GM12878 (cell line): ENCODE data around the gene ST7. TPM values are rescaled to one million over a fixed set of nuclear protein-coding genes. Genes with fewer than 3 reads are reported as not detected.

Experiments used
- ATAC-seq: fragments of 200-7000 bp; cut with Tn5 transposase; 3 replicates; pipeline ENCODE4 v1.9.1; 2020; ENCODE audit warnings: mild to moderate bottlenecking, moderate library complexity
- BruUV-seq: library from RNA; stranded (reverse); fragments of 400-500 nt; replicated peaks from 2 replicates; lab custom pipeline; 2021; lab: Mats Ljungman, UMichigan
- CTCF ChIA-PET: fragments of 300-600 bp; sonication (Branson Sonifier 250); formaldehyde crosslinking; extraction: SDS; loops from one replicate; lab custom pipeline; 2021; ENCODE audit warnings: inconsistent platforms; lab: Yijun Ruan, JAX
- POLR2A ChIA-PET: fragments of 350-600 bp; formaldehyde crosslinking; extraction: SDS; loops from one replicate; lab custom pipeline; 2021; ENCODE audit warnings: inconsistent platforms; lab: Charles Lee
- RAD21 ChIA-PET: fragments of 300-600 bp; sonication (Branson Sonifier 250); formaldehyde crosslinking; loops from one replicate; lab custom pipeline; 2023; ENCODE audit warnings: antibody characterized with exemption; ENCODE audit not compliant: unreplicated experiment; lab: Charles Lee
- SMC1A ChIA-PET: fragments of 300-600 bp; sonication (Branson Sonifier 250); formaldehyde crosslinking; loops from one replicate; lab custom pipeline; 2023; ENCODE audit not compliant: unreplicated experiment, uncharacterized antibody; lab: Charles Lee
- DNase-seq: peaks from one replicate; pipeline ENCODE4 v3.0.0-alpha.2; 2011; ENCODE audit warnings: low read depth, low spot score
- FAIRE-seq: peaks from 3 replicates; lab custom pipeline; 2011; peaks lifted over from hg19 to GRCh38; lab: Jason Lieb, UNC
- H2AFZ ChIP-seq: 2 replicates; pipeline ENCODE4 v1.6.0; 2011; ENCODE audit warnings: low read depth, low read length, control low read depth; ENCODE audit not compliant: control insufficient read depth
- H3K27ac ChIP-seq: 2 replicates; pipeline ENCODE4 v1.5.1; 2011; ENCODE audit warnings: control low read depth; ENCODE audit not compliant: control insufficient read depth, insufficient read depth
- H3K27me3 ChIP-seq, 2 experiments: replicated peaks in 1 of 2; 2 replicates each; pipeline versions ENCODE4 v1.6.0 to v1.6.1; 2011; ENCODE audit warnings: low read length in 1 of 2; ENCODE audit not compliant: control insufficient read depth in 2 of 2, insufficient read depth in 2 of 2
- H3K36me3 ChIP-seq, 2 experiments: 2 replicates each; pipeline ENCODE4 v1.5.1; 2011; ENCODE audit warnings: low read length in 1 of 2; ENCODE audit not compliant: control insufficient read depth in 2 of 2, insufficient read depth in 2 of 2
- H3K4me1 ChIP-seq: 2 replicates; pipeline ENCODE4 v1.6.1; 2011; ENCODE audit warnings: mild to moderate bottlenecking, low read length, moderate library complexity, mixed read lengths; ENCODE audit not compliant: control insufficient read depth, insufficient read depth
- H3K4me2 ChIP-seq: 2 replicates; pipeline ENCODE4 v1.6.0; 2011; ENCODE audit warnings: control low read depth; ENCODE audit not compliant: control insufficient read depth, insufficient read depth
- H3K4me3 ChIP-seq: fragments of 200-600 bp; sonication (generic); 2 replicates; pipeline ENCODE4 v1.5.1; 2016
- H3K79me2 ChIP-seq: 2 replicates; pipeline ENCODE4 v1.6.0; 2011; ENCODE audit warnings: low read length; ENCODE audit not compliant: control insufficient read depth, insufficient read depth
- H3K9ac ChIP-seq: 2 replicates; pipeline ENCODE4 v1.8.0; 2011; ENCODE audit warnings: low read length, control low read depth, mixed read lengths; ENCODE audit not compliant: control insufficient read depth, insufficient read depth
- H3K9me3 ChIP-seq: replicated peaks from 3 replicates; pipeline ENCODE4 v1.5.1; 2011; ENCODE audit warnings: mild to moderate bottlenecking, low read length; ENCODE audit not compliant: control insufficient read depth, insufficient read depth
- H4K20me1 ChIP-seq: 2 replicates; pipeline ENCODE4 v1.6.0; 2011; ENCODE audit not compliant: control insufficient read depth, insufficient read depth
- BMI1 ChIP-seq: fragments of 450-650 bp; IDR thresholded peaks from 2 replicates; pipeline ENCODE4 v1.6.1; 2016; ENCODE audit warnings: mild to moderate bottlenecking, moderate library complexity, borderline replicate concordance
- CHD4 ChIP-seq: fragments of 200-600 bp; sonication (generic); IDR thresholded peaks from 2 replicates; pipeline ENCODE4 v1.6.1; 2016; ENCODE audit warnings: mild to moderate bottlenecking
- CREB1 ChIP-seq: IDR thresholded peaks from 2 replicates; pipeline ENCODE4 v1.6.1; 2012; ENCODE audit warnings: low read depth, mild to moderate bottlenecking, inconsistent platforms
- HDGF ChIP-seq: fragments of 450-650 bp; IDR thresholded peaks from 2 replicates; pipeline ENCODE4 v1.6.1; 2016; ENCODE audit warnings: antibody characterized with exemption
- MTA2 ChIP-seq: fragments of 450-650 bp; IDR thresholded peaks from 2 replicates; pipeline ENCODE4 v1.6.1; 2016; ENCODE audit warnings: low read depth, mild to moderate bottlenecking, moderate library complexity
- PAX8 ChIP-seq: fragments of 450-650 bp; IDR thresholded peaks from 2 replicates; pipeline ENCODE4 v1.6.1; 2017; ENCODE audit warnings: mild to moderate bottlenecking, moderate library complexity
- RBBP5 ChIP-seq: fragments of 200-600 bp; sonication (generic); conservative IDR thresholded peaks from 2 replicates; pipeline ENCODE4 v1.6.1; 2016
- RELA ChIP-seq: fragments of 450-650 bp; IDR thresholded peaks from 2 replicates; pipeline ENCODE4 v1.8.0; 2014; ENCODE audit warnings: borderline replicate concordance; ENCODE audit not compliant: partially characterized antibody
- SPI1 ChIP-seq: IDR thresholded peaks from 2 replicates; pipeline ENCODE4 v1.6.1; 2011; ENCODE audit warnings: low read depth, mild to moderate bottlenecking, low read length, moderate library complexity, borderline replicate concordance; ENCODE audit not compliant: insufficient read depth
- WGBS: methylation state at CpG from one replicate; pipeline ENCODE4 v1.1.6; 2016; ENCODE audit warnings: low lambda C conversion rate; ENCODE audit not compliant: insufficient replicate concordance, insufficient coverage; ENCODE audit errors: missing lambda C conversion rate; 5-methylcytosine and 5-hydroxymethylcytosine counted together
- in situ Hi-C: fragments of 300-500 bp; cut with MboI; formaldehyde crosslinking; loops from 9 replicates; pipeline ENCODE4 v1.14.3; 2018; ENCODE audit warnings: mixed read lengths
- intact Hi-C: fragments of 100-400 bp; cut with micrococcal nuclease; formaldehyde crosslinking; loops from one replicate; pipeline ENCODE4 v1.14.2; 2022; ENCODE audit not compliant: unreplicated experiment
- polyA plus RNA-seq, 11 experiments: library from polyadenylated mRNA; depleted of rRNA in 4 of 11; unstranded in 6 of 11; stranded (reverse) in 5 of 11; fragments of >200 nt; fragmentation: Nextera tagmentation in 4 of 11; fragmentation: Illumina TruSeq in 1 of 11; extraction: Ambion mirVana in 4 of 11; extraction: Trizol in 1 of 11; gene quantifications; 1 replicate in 1 of 11; 2 replicates in 10 of 11; pipeline versions ENCODE4 v1.2.1 to v1.2.3, GENCODE V29; 2011 to 2016; ENCODE audit warnings: inconsistent platforms in 2 of 11, missing spikeins in 2 of 11, low read depth in 1 of 11
- total RNA-seq, 4 experiments: library from RNA; depleted of rRNA in 3 of 4; stranded (reverse); fragments of >200 nt in 3 of 4; fragmentation: Illumina TruSeq in 1 of 4; extraction: Trizol in 1 of 4; gene quantifications; 2 replicates each; pipeline versions ENCODE4 v1.2.1 to v1.2.3, GENCODE V29; 2013 to 2021
- TF ChIP-seq, protein P1 (sequence below): fragments of 450-650 bp; IDR thresholded peaks from 2 replicates; pipeline ENCODE4 v1.6.1; 2017; ENCODE audit warnings: mild to moderate bottlenecking, moderate library complexity
- TF ChIP-seq, protein P2 (sequence below): fragments of 150-350 bp; IDR thresholded peaks from 2 replicates; pipeline ENCODE4 v1.6.1; 2016; ENCODE audit warnings: low read depth, low read length
- TF ChIP-seq, protein P3 (sequence below): IDR thresholded peaks from 2 replicates; pipeline ENCODE4 v1.6.1; 2012; ENCODE audit warnings: low read depth, low read length, improper control_type of control experiment

ST7 gene
- total and polyA plus RNA-seq, 10 of the 15 experiments (the other 5 are each of a cell fraction or from before 2014, with no cell fraction given), result 27.7 to 76.4 (median 53.6) TPM

DNA sequence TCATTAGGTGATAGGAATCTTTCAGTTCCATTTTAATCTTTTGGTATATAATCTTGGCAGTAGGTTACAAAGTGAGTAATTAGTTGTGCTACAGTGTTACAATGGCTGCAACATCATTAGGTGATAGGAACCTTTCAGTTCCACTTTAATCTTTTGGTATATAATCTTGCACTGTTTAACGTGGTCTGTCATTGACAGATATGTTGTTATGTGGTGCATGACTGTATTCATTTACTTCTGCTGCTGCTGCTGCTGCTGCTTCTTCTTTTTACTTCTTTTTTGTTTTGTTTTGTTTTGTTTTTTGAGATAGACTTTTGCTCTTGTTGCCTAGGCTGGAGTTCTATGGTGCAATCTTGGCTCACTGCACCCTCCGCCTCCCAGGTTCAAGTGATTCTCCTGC is 28.6 kb downstream of the ST7 start (continued):
- TF ChIP-seq, protein P1, sequence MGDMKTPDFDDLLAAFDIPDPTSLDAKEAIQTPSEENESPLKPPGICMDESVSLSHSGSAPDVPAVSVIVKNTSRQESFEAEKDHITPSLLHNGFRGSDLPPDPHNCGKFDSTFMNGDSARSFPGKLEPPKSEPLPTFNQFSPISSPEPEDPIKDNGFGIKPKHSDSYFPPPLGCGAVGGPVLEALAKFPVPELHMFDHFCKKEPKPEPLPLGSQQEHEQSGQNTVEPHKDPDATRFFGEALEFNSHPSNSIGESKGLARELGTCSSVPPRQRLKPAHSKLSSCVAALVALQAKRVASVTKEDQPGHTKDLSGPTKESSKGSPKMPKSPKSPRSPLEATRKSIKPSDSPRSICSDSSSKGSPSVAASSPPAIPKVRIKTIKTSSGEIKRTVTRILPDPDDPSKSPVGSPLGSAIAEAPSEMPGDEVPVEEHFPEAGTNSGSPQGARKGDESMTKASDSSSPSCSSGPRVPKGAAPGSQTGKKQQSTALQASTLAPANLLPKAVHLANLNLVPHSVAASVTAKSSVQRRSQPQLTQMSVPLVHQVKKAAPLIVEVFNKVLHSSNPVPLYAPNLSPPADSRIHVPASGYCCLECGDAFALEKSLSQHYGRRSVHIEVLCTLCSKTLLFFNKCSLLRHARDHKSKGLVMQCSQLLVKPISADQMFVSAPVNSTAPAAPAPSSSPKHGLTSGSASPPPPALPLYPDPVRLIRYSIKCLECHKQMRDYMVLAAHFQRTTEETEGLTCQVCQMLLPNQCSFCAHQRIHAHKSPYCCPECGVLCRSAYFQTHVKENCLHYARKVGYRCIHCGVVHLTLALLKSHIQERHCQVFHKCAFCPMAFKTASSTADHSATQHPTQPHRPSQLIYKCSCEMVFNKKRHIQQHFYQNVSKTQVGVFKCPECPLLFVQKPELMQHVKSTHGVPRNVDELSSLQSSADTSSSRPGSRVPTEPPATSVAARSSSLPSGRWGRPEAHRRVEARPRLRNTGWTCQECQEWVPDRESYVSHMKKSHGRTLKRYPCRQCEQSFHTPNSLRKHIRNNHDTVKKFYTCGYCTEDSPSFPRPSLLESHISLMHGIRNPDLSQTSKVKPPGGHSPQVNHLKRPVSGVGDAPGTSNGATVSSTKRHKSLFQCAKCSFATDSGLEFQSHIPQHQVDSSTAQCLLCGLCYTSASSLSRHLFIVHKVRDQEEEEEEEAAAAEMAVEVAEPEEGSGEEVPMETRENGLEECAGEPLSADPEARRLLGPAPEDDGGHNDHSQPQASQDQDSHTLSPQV, result peak; percentile 22; the same call in 1 of the 2 replicates
- TF ChIP-seq SPI1 (0 out of 2 replicates have a peak, but pooled peaks have one; percentile 12), HDGF (peak; percentile 28; the same call in 1 of the 2 replicates), RELA (no peak), MTA2 (peak; percentile 96), RBBP5 (no peak), PAX8 (0 out of 2 replicates have a peak, but pooled peaks have one; percentile 7)

DNA sequence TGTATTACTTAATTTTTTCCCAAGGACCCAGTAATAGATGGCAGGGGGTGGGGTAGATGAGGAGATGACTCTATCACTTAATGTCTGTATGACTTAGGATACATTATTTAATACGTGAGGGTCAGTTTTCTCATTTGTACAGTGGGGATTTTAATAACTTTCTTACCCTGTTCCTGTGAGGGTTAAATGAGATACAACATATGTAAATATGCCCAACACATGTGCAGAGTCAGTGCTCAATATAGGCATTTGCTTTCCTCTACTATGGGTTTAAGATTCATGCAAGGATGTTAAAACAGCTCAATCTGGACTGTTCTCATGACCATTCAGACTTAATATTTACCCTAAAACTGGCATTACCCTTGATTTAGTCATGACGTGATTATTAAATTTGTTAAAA is 31.2 kb downstream of the ST7 start:
- BruUV-seq, result no TSS peak
- no peak overlapping the region for H3K27ac ChIP-seq
- H3K27me3 ChIP-seq, result no peaks in the 10 kb centered on the region
- 50% methylated on average over 2 of the region's 2 CpGs for WGBS
- H3K4me1 ChIP-seq, result peaks cover 24% of the 10 kb centered on the region
- SMC1A ChIA-PET, result interaction anchor here (0.7 to 8.0 kb wide), 22 partner anchors 11 to 156 kb away, joined by 3 to 527 read pairs (median 6); partner anchors contain the start of gene ST7
- H3K9ac ChIP-seq, result no peak overlapping the region
- intact Hi-C loops (loop anchor here (2.0 kb wide), 3 partner anchors 30 to 142 kb away; no protein-coding TSS in a partner anchor), in situ Hi-C loops (no loop called here)
- H3K4me3 ChIP-seq, result no peak overlapping the region
- no peaks in the 10 kb centered on the region for H3K36me3 ChIP-seq
- no peak overlapping the region for H3K4me2 ChIP-seq
- peaks cover 39% of the 10 kb centered on the region for H3K79me2 ChIP-seq
- H4K20me1 ChIP-seq, result no peaks in the 10 kb centered on the region
- DNase-seq, result no peak
- no peak for ATAC-seq
- no peaks in the 10 kb centered on the region for H3K9me3 ChIP-seq
- CTCF ChIA-PET, result interaction anchor here (0.6 to 17.1 kb wide), 40 partner anchors 9 to 687 kb away, joined by 3 to 827 read pairs (median 5); partner anchors contain the start of gene ST7
- no peak overlapping the region for H2AFZ ChIP-seq
- RAD21 ChIA-PET, result interaction anchor here (0.7 to 8.0 kb wide), 17 partner anchors 11 to 400 kb away, joined by 3 to 379 read pairs (median 8); partner anchors contain the start of gene ST7
- POLR2A ChIA-PET, result interaction anchor here (1.0 to 2.7 kb wide), 6 partner anchors 13 to 55 kb away, joined by 3 to 6 read pairs (median 4); no protein-coding TSS in a partner anchor
- FAIRE-seq, result no peak
- TF ChIP-seq CHD4 (no peak), CREB1 (no peak), BMI1 (no peak)
- TF ChIP-seq, protein P2, sequence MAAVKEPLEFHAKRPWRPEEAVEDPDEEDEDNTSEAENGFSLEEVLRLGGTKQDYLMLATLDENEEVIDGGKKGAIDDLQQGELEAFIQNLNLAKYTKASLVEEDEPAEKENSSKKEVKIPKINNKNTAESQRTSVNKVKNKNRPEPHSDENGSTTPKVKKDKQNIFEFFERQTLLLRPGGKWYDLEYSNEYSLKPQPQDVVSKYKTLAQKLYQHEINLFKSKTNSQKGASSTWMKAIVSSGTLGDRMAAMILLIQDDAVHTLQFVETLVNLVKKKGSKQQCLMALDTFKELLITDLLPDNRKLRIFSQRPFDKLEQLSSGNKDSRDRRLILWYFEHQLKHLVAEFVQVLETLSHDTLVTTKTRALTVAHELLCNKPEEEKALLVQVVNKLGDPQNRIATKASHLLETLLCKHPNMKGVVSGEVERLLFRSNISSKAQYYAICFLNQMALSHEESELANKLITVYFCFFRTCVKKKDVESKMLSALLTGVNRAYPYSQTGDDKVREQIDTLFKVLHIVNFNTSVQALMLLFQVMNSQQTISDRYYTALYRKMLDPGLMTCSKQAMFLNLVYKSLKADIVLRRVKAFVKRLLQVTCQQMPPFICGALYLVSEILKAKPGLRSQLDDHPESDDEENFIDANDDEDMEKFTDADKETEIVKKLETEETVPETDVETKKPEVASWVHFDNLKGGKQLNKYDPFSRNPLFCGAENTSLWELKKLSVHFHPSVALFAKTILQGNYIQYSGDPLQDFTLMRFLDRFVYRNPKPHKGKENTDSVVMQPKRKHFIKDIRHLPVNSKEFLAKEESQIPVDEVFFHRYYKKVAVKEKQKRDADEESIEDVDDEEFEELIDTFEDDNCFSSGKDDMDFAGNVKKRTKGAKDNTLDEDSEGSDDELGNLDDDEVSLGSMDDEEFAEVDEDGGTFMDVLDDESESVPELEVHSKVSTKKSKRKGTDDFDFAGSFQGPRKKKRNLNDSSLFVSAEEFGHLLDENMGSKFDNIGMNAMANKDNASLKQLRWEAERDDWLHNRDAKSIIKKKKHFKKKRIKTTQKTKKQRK, result no peak
- TF ChIP-seq, protein P3, sequence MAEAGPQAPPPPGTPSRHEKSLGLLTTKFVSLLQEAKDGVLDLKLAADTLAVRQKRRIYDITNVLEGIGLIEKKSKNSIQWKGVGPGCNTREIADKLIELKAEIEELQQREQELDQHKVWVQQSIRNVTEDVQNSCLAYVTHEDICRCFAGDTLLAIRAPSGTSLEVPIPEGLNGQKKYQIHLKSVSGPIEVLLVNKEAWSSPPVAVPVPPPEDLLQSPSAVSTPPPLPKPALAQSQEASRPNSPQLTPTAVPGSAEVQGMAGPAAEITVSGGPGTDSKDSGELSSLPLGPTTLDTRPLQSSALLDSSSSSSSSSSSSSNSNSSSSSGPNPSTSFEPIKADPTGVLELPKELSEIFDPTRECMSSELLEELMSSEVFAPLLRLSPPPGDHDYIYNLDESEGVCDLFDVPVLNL, result no peak
